Mucosa of descending colon (tissue), 3 donors: ENCODE results near the gene C10orf53. TPM values are rescaled to one million over a fixed set of nuclear protein-coding genes. Genes with fewer than 3 reads are reported as not detected.

Experiments used
- ATAC-seq: fragments of 200-7000 bp; cut with Tn5 transposase; one replicate; pipeline ENCODE4 v1.9.1; 2020; ENCODE audit warnings: mild to moderate bottlenecking, moderate library complexity
- DNase-seq, 3 donors: peaks; one replicate each; pipeline ENCODE4 v3.0.0-alpha.2; 2020
- H3K36me3 ChIP-seq: fragments of 200-600 bp; one replicate; pipeline ENCODE4 v1.8.0; 2021; ENCODE audit warnings: low read depth, mild to moderate bottlenecking
- H3K4me1 ChIP-seq: fragments of 200-600 bp; one replicate; pipeline ENCODE4 v1.8.0; 2021; ENCODE audit warnings: low read depth, mild to moderate bottlenecking
- H3K4me3 ChIP-seq: fragments of 200-600 bp; one replicate; pipeline ENCODE4 v1.8.0; 2021; ENCODE audit warnings: mild to moderate bottlenecking
- H3K9me3 ChIP-seq: fragments of 200-600 bp; one replicate; pipeline ENCODE4 v1.8.0; 2021; ENCODE audit warnings: mild to moderate bottlenecking
- CTCF ChIP-seq: fragments of 200-600 bp; IDR thresholded peaks from one replicate; pipeline ENCODE4 v1.8.0; 2022; ENCODE audit warnings: antibody characterized with exemption, mild to moderate bottlenecking
- intact Hi-C, 2 donors: fragments of 100-400 bp; cut with DNase I in 1 of 2; cut with micrococcal nuclease in 1 of 2; formaldehyde crosslinking; loops; one replicate each; pipeline versions ENCODE4 v1.11.0 to v1.11.1; 2022; cut with DNase I, micrococcal nuclease
- total RNA-seq, 3 donors: library from RNA; stranded (reverse); fragmentation: NEBNext Ultra II Directional in 2 of 3; extraction: Animal tissue kit (Norgen Biotek cat#: 25700) in 2 of 3; gene quantifications; one replicate each; pipeline versions ENCODE4 v1.2.1 to v1.2.4, GENCODE V29; 2021 to 2023
- donor health status: DM: no; HTN: no; CAD: no; lungs with moderate emphysema.
- donor health status: DM: no; HTN: no; CAD: no.
- donor health status: DM: no; HTN: yes; CAD: no.

The C10orf53 gene
- total RNA-seq, 3 donors from 2014 or later = not detected

- no peak for DNase-seq
- no peak for TF ChIP-seq CTCF
- intact Hi-C loops = no loop called here
- H3K4me3 ChIP-seq = no peak overlapping the region
- H3K36me3 ChIP-seq = no peaks in the 10 kb centered on the region
- peaks cover 7% of the 10 kb centered on the region for H3K9me3 ChIP-seq
- no peak for ATAC-seq
- no peaks in the 10 kb centered on the region for H3K4me1 ChIP-seq
Measured at GRCh38 chr10:49663596-49663995, 15.9 kb upstream of the C10orf53 start.

DNA sequence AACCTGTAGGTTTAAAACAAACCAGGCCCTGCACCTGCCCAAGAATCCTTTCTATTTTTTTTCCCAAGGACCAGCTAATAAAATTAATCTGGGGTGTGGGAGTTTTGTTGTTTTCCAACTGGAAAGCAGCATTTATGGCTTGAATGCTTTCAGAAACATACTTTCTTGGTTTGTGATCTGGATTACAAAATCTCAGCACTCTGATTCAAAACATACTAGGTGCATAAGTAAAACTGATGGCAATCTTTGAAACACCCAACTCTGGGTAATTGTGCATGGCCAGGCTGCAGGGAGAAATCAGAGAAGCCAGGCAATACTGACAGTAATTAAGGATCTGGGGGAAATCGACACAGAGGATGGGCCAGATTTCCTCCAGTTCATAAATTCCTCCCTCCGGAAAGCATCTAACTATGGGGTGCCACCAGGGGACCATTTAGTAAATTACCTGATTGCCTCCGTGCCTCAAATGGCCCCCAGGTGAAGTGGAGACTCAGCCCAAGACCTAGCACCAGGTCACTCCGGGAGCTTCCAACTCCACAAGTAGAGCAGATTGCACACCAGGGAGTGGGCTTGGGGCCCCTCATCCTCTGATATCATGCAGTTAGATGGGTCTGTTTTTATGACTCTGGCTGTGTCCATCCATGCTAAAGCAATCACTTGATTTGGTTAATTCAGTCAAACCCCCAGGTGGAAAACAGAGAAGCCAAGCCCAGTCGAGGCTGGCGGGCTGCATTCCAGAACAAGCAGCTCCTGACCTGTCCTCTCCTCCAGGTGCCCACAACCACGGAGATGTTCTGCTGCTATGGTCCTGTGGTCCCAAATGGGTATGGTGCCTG is 15.2 kb upstream of the C10orf53 start:
- Histone ChIP-seq H3K36me3 (no peaks in the 10 kb centered on the region), H3K9me3 (peaks cover 7% of the 10 kb centered on the region), H3K4me1 (no peaks in the 10 kb centered on the region), H3K4me3 (no peak overlapping the region)
- ATAC-seq (no peak), DNase-seq (no peak)
- TF ChIP-seq CTCF = no peak
- intact Hi-C loops = no loop called here

GRCh38 chr10:49664842-49665355 is 14.6 kb upstream of the C10orf53 start:
- Histone ChIP-seq H3K4me1 (no peaks in the 10 kb centered on the region), H3K36me3 (no peaks in the 10 kb centered on the region), H3K4me3 (no peak overlapping the region), H3K9me3 (peaks cover 2% of the 10 kb centered on the region)
- DNase-seq = no peak
- intact Hi-C loops = no loop called here
- no peak for TF ChIP-seq CTCF
- no peak for ATAC-seq

DNA sequence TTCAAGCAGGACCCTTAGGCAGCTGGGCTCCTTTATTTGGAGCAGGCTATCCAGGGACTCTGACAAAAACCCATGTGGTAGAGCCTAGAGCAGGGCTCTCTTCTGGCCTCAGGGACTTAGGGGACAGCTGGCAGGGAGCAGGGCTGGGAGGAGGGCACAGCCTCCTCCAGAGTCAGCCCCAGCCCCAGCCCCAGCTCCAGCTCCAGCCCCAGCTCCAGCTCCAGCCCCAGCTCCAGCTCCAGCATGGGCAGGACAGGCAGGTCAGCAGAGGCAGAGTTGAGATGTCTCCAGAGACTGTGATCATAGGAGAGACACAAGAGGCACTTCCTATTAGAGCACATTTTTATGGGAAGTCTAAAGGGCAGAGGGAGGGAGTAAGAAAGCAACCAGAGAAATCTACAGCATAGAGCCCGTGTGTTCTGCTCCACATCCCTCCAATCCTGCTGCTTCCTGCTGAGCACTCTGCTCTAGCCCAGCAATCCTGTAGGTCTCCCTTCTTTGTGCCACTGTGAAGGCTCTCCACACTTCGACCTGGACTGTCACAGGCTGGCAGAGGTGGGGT is 13.3 kb upstream of the C10orf53 start:
- TF ChIP-seq CTCF = no peak
- DNase-seq (no peak), ATAC-seq (no peak)
- Histone ChIP-seq H3K36me3 (no peaks in the 10 kb centered on the region), H3K4me1 (no peaks in the 10 kb centered on the region), H3K9me3 (no peaks in the 10 kb centered on the region), H3K4me3 (no peak overlapping the region)
- intact Hi-C loops = no loop called here

DNA sequence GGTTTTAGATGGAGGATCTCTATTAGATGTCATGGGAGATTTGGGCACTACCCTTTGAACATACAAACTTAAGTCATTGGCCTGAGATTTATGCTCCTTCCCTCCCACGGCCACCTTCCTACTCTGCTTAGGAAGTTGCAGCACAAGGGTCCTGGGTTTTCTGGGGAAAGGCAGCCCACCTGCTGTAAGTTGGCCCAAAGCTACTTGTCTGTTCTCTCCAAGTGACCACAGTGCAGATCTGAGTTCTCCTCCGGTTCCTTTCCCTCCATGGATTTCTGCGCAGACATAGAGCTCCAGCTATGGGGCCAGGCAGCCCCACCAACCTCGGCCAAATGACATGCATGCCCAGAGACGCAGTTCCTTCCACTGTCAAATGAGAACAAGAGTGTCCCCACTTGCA is 12.8 kb upstream of the C10orf53 start:
- Histone ChIP-seq H3K36me3 (no peaks in the 10 kb centered on the region), H3K4me1 (no peaks in the 10 kb centered on the region), H3K9me3 (no peaks in the 10 kb centered on the region), H3K4me3 (no peak overlapping the region)
- intact Hi-C loops = no loop called here
- ATAC-seq = no peak
- no peak for DNase-seq
- no peak for TF ChIP-seq CTCF
